Esophagus squamous epithelium (tissue), 5 donors: ENCODE results near the gene SCARB1. TPM values are rescaled to one million over a fixed set of nuclear protein-coding genes. Genes with fewer than 3 reads are reported as not detected.
A peak's percentile ranks its signal among the peaks of the same experiment; 100 is the strongest.

Source experiments
- DNase-seq: peaks from one replicate; lab custom pipeline; 2025; lab: John Stamatoyannopoulos, UW
- H3K27ac ChIP-seq, 4 donors: fragments of 200-600 bp; sonication (generic); one replicate each; pipeline ENCODE4 v1.5.1; 2016 to 2019; ENCODE audit warnings: mild to moderate bottlenecking in 1 of 4
- H3K27me3 ChIP-seq, 4 donors: fragments of 200-600 bp; sonication (generic); 1 replicate in 3 of 4; 2 replicates in 1 of 4; pipeline versions ENCODE4 v1.5.1 to v1.6.0; 2017 to 2021; ENCODE audit warnings: antibody characterized with exemption in 1 of 4
- H3K36me3 ChIP-seq, 3 donors: fragments of 200-600 bp; sonication (generic); one replicate each; pipeline ENCODE4 v1.5.1; 2016 to 2019
- H3K4me1 ChIP-seq, 3 donors: fragments of 200-600 bp; sonication (generic); one replicate each; pipeline ENCODE4 v1.5.1; 2017 to 2019
- H3K4me3 ChIP-seq, 4 donors: fragments of 200-600 bp; sonication (generic); 1 replicate in 3 of 4; 2 replicates in 1 of 4; pipeline ENCODE4 v1.5.1; 2016 to 2019; ENCODE audit warnings: mild to moderate bottlenecking in 2 of 4, moderate library complexity in 1 of 4
- H3K9me3 ChIP-seq, 3 donors: fragments of 200-600 bp; sonication (generic); one replicate each; pipeline ENCODE4 v1.5.1; 2016 to 2019
- CTCF ChIP-seq, 6 experiments: fragments of 450-650 bp in 4 of 6; fragments of 200-600 bp in 2 of 6; sonication (generic) in 2 of 6; IDR thresholded peaks; one replicate each; pipeline ENCODE4 v1.5.1; 2016 to 2019; ENCODE audit warnings: antibody characterized with exemption in 6 of 6, mild to moderate bottlenecking in 4 of 6, moderate library complexity in 4 of 6
- POLR2A ChIP-seq, 4 donors: fragments of 450-650 bp; IDR thresholded peaks; one replicate each; pipeline ENCODE4 v1.6.1; 2017; ENCODE audit warnings: antibody characterized with exemption in 4 of 4, mild to moderate bottlenecking in 4 of 4, moderate library complexity in 3 of 4
- WGBS, 2 donors: methylation state at CpG; one replicate each; pipeline ENCODE4 v1.1.5; 2018; 5-methylcytosine and 5-hydroxymethylcytosine counted together
- intact Hi-C: fragments of 100-400 bp; cut with DNase I; formaldehyde crosslinking; loops from one replicate; pipeline ENCODE4 v1.15.0; 2022
- total RNA-seq, 4 donors: library from RNA; depleted of rRNA; stranded (reverse); fragments of >200 nt; gene quantifications; one replicate each; pipeline ENCODE4 v1.1.0, GENCODE V29; 2016
- donor health status: DM: yes; HTN: yes; CAD: no.

The SCARB1 gene
- total RNA-seq, 4 donors from 2014 or later = 7.1 to 9.5 (median 8.8) TPM

GRCh38 chr12:124739953-124740561 is 123.6 kb downstream of the SCARB1 start:
- peak overlapping the region in 1 of 4 donors; percentile 62 for H3K27ac ChIP-seq
- intact Hi-C loops = no loop called here
- H3K27me3 ChIP-seq = peaks cover 0 to 28% (median 0%) of the 10 kb centered on the region in 4 donors
- H3K4me1 ChIP-seq = peaks cover 5 to 29% (median 15%) of the 10 kb centered on the region in 3 donors
- H3K9me3 ChIP-seq = no peaks in the 10 kb centered on the region
- H3K4me3 ChIP-seq = no peak overlapping the region
- no peak for TF ChIP-seq CTCF (IDR thresholded peaks at IDR 0.05)
- TF ChIP-seq POLR2A (IDR thresholded peaks at IDR 0.05) = no peak
- 75 to 81% methylated on average over 5 of the region's 5 CpGs for WGBS, 2 donors
- no peaks in the 10 kb centered on the region for H3K36me3 ChIP-seq
- DNase-seq = no peak

GRCh38 chr12:124738636-124739467 is 124.8 kb downstream of the SCARB1 start:
- TF ChIP-seq POLR2A (IDR thresholded peaks at IDR 0.05) = no peak
- TF ChIP-seq CTCF (IDR thresholded peaks at IDR 0.05) = no peak
- intact Hi-C loops = no loop called here
- Histone ChIP-seq H3K27ac (no peak overlapping the region), H3K36me3 (no peaks in the 10 kb centered on the region), H3K4me1 (peaks cover 5 to 27% (median 15%) of the 10 kb centered on the region in 3 donors), H3K27me3 (peaks cover 0 to 26% (median 0%) of the 10 kb centered on the region in 4 donors), H3K4me3 (no peak overlapping the region), H3K9me3 (no peaks in the 10 kb centered on the region)
- DNase-seq = no peak
- WGBS, 2 donors = 41 to 58% methylated on average over 5 of the region's 34 CpGs

- Histone ChIP-seq H3K36me3 (no peaks in the 10 kb centered on the region), H3K4me3 (no peak overlapping the region), H3K27ac (peak overlapping the region in 1 of 4 donors; percentile 26), H3K27me3 (peaks cover 0 to 26% (median 0%) of the 10 kb centered on the region in 4 donors), H3K9me3 (no peaks in the 10 kb centered on the region), H3K4me1 (peaks cover 5 to 27% (median 15%) of the 10 kb centered on the region in 3 donors)
- 64 to 77% methylated on average over 8 to 12 of the region's 15 CpGs for WGBS, 2 donors
- no peak for DNase-seq
- intact Hi-C loops = no loop called here
- TF ChIP-seq POLR2A (IDR thresholded peaks at IDR 0.05) = no peak
- no peak for TF ChIP-seq CTCF (IDR thresholded peaks at IDR 0.05)
Measured at GRCh38 chr12:124737772-124738635, 125.7 kb downstream of the SCARB1 start.

- Histone ChIP-seq H3K27ac (peak overlapping the region in 2 of 4 donors; percentile 26 to 66), H3K4me3 (peak overlapping the region in 2 of 4 donors; percentile 5), H3K36me3 (no peaks in the 10 kb centered on the region), H3K27me3 (peaks cover 0 to 26% (median 0%) of the 10 kb centered on the region in 4 donors), H3K4me1 (peaks cover 5 to 34% (median 15%) of the 10 kb centered on the region in 3 donors), H3K9me3 (peaks cover 0 to under 1% (median 0%) of the 10 kb centered on the region in 3 donors)
- TF ChIP-seq POLR2A (IDR thresholded peaks at IDR 0.05) (peak in 1 of 4 donors; percentile 46), CTCF (IDR thresholded peaks at IDR 0.05) (no peak)
- DNase-seq = no peak
- WGBS, 2 donors = 50 to 59% methylated on average over 2 to 8 of the region's 8 CpGs
- intact Hi-C loops = no loop called here
Measured at GRCh38 chr12:124737040-124737419, 126.6 kb downstream of the SCARB1 start.
